Measurements from ENCODE around the gene KRT80.

The KRT80 gene

DNA sequence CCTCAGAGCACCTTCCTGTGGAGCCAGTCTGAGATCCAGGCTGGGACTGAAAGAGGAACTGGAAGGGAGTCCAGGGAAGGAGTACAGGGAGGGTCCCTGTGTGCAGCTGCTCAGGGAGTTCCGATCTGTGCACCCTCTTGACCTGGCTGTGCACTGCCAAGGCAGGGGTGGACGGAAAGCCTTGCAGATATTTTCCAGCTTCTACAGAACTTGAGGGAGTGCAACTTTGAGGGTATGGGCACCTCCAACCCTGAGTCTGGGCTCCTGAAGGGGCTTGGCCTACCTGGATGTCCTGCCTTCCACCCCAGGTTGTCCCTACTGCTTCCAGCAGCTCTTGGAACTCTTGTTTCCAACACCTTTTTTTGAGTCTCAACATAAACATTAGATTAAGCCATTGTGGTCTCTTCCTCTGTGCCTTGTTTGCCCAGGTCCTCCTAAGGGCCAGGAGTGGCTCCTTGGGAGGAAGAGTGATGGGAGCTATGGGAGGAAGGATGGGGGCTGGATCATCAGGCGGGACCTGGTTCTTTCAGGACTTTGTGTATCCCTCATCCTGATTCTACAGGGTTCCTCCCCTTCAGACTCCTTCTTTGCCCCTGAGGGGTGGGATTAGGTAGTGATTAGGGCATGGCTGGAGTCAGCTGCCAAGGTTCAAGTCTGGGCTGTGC, 44.7 kb upstream of the KRT80 start:
- H3K4me3 ChIP-seq (replicated peaks in 1 of 2; ENCODE audit: low read depth in 2 of 2, low read length in 2 of 2): no peak overlapping the region
- no peak for DNase-seq (ENCODE audit: low read depth in 2 of 2)
- no peak for TF ChIP-seq CTCF (IDR thresholded peaks at IDR 0.05; ENCODE audit: low read depth, low read length)

- no peak for DNase-seq (ENCODE audit: low read depth in 2 of 2)
- TF ChIP-seq CTCF (IDR thresholded peaks at IDR 0.05; ENCODE audit: low read depth, low read length): no peak
- H3K4me3 ChIP-seq (replicated peaks in 1 of 2; ENCODE audit: low read depth in 2 of 2, low read length in 2 of 2): no peak overlapping the region
Measured at GRCh38 chr12:52235822-52236361, 44.1 kb upstream of the KRT80 start.

- no peak for TF ChIP-seq CTCF (IDR thresholded peaks at IDR 0.05; ENCODE audit: low read depth, low read length)
- peak in 1 of 2 donors; percentile 95 for DNase-seq (ENCODE audit: low read depth in 2 of 2)
- H3K4me3 ChIP-seq (replicated peaks in 1 of 2; ENCODE audit: low read depth in 2 of 2, low read length in 2 of 2): peak overlapping the region in 1 of 2 donors; percentile 35
Measured at GRCh38 chr12:52235001-52235764, 43.4 kb upstream of the KRT80 start.

DNA sequence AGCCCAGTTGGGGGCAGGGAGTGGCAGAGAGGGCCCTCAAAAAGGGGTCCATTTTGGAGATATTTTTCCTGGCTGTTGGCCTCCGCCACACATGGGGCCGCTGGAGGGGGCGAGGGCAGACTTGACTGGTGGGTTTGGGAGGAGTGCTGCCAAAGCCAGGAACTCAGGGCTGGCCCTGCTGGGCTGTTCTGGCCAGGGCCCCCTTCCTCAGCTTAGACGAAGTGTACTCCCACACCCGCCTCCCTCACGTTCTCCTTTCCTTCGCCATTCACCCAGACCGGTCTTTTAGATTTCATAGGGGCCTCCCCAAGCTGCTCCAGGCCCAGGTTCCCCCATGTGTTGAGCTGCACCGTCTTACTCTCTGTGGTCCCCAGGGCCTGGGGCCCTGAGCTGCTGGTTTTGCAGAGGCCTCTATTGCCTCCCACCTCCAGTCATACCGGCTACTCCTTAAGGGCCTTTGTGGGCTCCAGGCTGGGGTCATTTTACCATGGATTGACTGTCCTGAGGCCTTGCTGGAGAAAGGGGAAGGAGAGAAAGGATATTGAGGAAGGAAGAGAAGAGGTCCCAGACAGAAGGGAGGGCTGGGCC, 42.5 kb upstream of the KRT80 start:
- DNase-seq (ENCODE audit: low read depth in 2 of 2): no peak
- TF ChIP-seq CTCF (IDR thresholded peaks at IDR 0.05; ENCODE audit: low read depth, low read length): no peak
- peak overlapping the region in 1 of 2 donors; percentile 35 for H3K4me3 ChIP-seq (replicated peaks in 1 of 2; ENCODE audit: low read depth in 2 of 2, low read length in 2 of 2)

GRCh38 chr12:52233462-52234207, 41.8 kb upstream of the KRT80 start:
- DNase-seq (ENCODE audit: low read depth in 2 of 2): no peak
- H3K4me3 ChIP-seq (replicated peaks in 1 of 2; ENCODE audit: low read depth in 2 of 2, low read length in 2 of 2): peak overlapping the region in 1 of 2 donors; percentile 49
- TF ChIP-seq CTCF (IDR thresholded peaks at IDR 0.05; ENCODE audit: low read depth, low read length): no peak

DNA sequence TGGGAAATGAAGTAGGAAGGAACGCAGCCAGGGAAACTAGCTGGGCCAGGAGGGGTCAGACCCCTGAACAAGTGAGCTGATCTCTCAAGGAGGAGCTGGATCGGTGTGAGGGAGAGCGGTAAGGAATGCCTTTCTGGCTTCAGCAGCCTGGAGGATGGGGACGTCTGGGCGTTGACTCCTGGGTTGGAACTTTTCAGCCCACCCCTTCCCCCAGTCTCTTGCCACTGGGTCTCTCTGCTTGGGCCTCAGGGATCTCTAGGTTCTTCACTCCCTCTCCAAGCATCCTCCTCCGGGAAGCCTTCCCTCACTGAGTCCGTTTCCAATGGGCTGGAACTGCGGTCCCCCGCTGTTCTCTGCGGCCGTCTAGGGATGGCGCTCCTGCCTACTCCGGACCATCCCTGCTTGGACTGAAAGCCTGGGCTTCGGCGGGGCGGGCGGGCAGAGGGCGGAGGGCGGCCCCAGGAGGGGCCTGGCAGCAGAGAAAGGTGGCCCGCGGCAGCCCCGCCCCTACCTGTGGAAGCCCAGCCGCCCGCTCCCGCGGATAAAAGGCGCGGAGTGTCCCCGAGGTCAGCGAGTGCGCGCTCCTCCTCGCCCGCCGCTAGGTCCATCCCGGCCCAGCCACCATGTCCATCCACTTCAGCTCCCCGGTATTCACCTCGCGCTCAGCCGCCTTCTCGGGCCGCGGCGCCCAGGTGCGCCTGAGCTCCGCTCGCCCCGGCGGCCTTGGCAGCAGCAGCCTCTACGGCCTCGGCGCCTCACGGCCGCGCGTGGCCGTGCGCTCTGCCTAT, 41.1 kb upstream of the KRT80 start, which contains the start of gene KRT7:
KRT7 (plus strand) TSS at position 570 of the 788 bp plus-strand sequence; CDS start at position 624, 54 bp downstream.
- no peak for DNase-seq (ENCODE audit: low read depth in 2 of 2)
- peak within 1 kb of the TSS in 1 of 2 donors; percentile 49 for H3K4me3 ChIP-seq (replicated peaks in 1 of 2; ENCODE audit: low read depth in 2 of 2, low read length in 2 of 2)
- TF ChIP-seq CTCF (IDR thresholded peaks at IDR 0.05; ENCODE audit: low read depth, low read length): no peak
